ENCODE measurements around the gene GLDC. TPM values are rescaled to one million over a fixed set of nuclear protein-coding genes. Genes with fewer than 3 reads are reported as not detected.

Gene GLDC
- total RNA-seq, 1 donor from 2014 or later: 100 TPM

- no peak overlapping the region for H3K27ac Mint-ChIP-seq
- H3K27me3 ChIP-seq: no peaks in the 10 kb centered on the region
- peaks cover 46% of the 10 kb centered on the region for H3K79me2 ChIP-seq (ENCODE audit: low read depth)
- no peaks in the 10 kb centered on the region for H3K27me3 Mint-ChIP-seq (ENCODE audit: insufficient read depth, low read depth)
- H3K4me1 ChIP-seq: no peaks in the 10 kb centered on the region
- no peaks in the 10 kb centered on the region for H3K9me3 Mint-ChIP-seq
- no peaks in the 10 kb centered on the region for H3K4me1 Mint-ChIP-seq
- TF ChIP-seq EZH2phosphoT487 (IDR thresholded peaks at IDR 0.05) (no peak), CTCF (IDR thresholded peaks at IDR 0.05) (no peak), EZH2 (IDR thresholded peaks at IDR 0.05) (no peak)
- H3F3A ChIP-seq (ENCODE audit: low read depth): no peaks in the 10 kb centered on the region
- no peak for DNase-seq (ENCODE audit: low spot score)
- no peak overlapping the region for H2AFZ ChIP-seq (replicated peaks)
- H3K9me3 ChIP-seq (ENCODE audit: low read depth): no peaks in the 10 kb centered on the region
- H3K4me2 ChIP-seq: no peak overlapping the region
- H3K27ac ChIP-seq: no peak overlapping the region
- H3K4me3 ChIP-seq: no peak overlapping the region
- no peak overlapping the region for H3K4me3 Mint-ChIP-seq
- H4K20me1 ChIP-seq (ENCODE audit: low read depth): peaks cover 15% of the 10 kb centered on the region
- H3K36me3 Mint-ChIP-seq: peaks cover 22% of the 10 kb centered on the region
- no peak overlapping the region for H3K9ac ChIP-seq
- peaks cover 6% of the 10 kb centered on the region for H3K36me3 ChIP-seq
These were observed 156.4 kb downstream of the GLDC start for GRCh38 chr9:6489099-6489498.

GRCh38 chr9:6488395-6488794 lies 157.1 kb downstream of the GLDC start:
- H3K27ac Mint-ChIP-seq: no peak overlapping the region
- Histone ChIP-seq H3K9me3 (ENCODE audit: low read depth) (no peaks in the 10 kb centered on the region), H3K27me3 (no peaks in the 10 kb centered on the region), H3K79me2 (ENCODE audit: low read depth) (peaks cover 46% of the 10 kb centered on the region), H3K4me3 (no peak overlapping the region), H3F3A (ENCODE audit: low read depth) (no peaks in the 10 kb centered on the region), H2AFZ (replicated peaks) (no peak overlapping the region), H3K4me2 (no peak overlapping the region), H3K4me1 (no peaks in the 10 kb centered on the region), H3K27ac (no peak overlapping the region), H4K20me1 (ENCODE audit: low read depth) (peaks cover 15% of the 10 kb centered on the region), H3K9ac (no peak overlapping the region), H3K36me3 (peaks cover 3% of the 10 kb centered on the region)
- H3K27me3 Mint-ChIP-seq (ENCODE audit: insufficient read depth, low read depth): no peaks in the 10 kb centered on the region
- H3K36me3 Mint-ChIP-seq: peaks cover 19% of the 10 kb centered on the region
- DNase-seq (ENCODE audit: low spot score): peak; percentile 27
- no peaks in the 10 kb centered on the region for H3K4me1 Mint-ChIP-seq
- peak; percentile 12 for TF ChIP-seq CTCF (IDR thresholded peaks at IDR 0.05)
- TF ChIP-seq EZH2 (IDR thresholded peaks at IDR 0.05): no peak
- H3K4me3 Mint-ChIP-seq: no peak overlapping the region
- H3K9me3 Mint-ChIP-seq: no peaks in the 10 kb centered on the region

GRCh38 chr9:6484210-6484609 lies 161.3 kb downstream of the GLDC start:
- H3K27me3 ChIP-seq: no peaks in the 10 kb centered on the region
- no peak overlapping the region for H3K4me2 ChIP-seq
- H3K9me3 ChIP-seq (ENCODE audit: low read depth): no peaks in the 10 kb centered on the region
- Mint-ChIP-seq H3K27me3 (ENCODE audit: insufficient read depth, low read depth) (no peaks in the 10 kb centered on the region), H3K27ac (no peak overlapping the region), H3K4me3 (no peak overlapping the region), H3K36me3 (peaks cover 17% of the 10 kb centered on the region), H3K9me3 (no peaks in the 10 kb centered on the region), H3K4me1 (no peaks in the 10 kb centered on the region)
- H2AFZ ChIP-seq (replicated peaks): no peak overlapping the region
- no peak for TF ChIP-seq CTCF (IDR thresholded peaks at IDR 0.05)
- no peaks in the 10 kb centered on the region for H3K4me1 ChIP-seq
- H3K9ac ChIP-seq: no peak overlapping the region
- H3K4me3 ChIP-seq: no peak overlapping the region
- H4K20me1 ChIP-seq (ENCODE audit: low read depth): no peaks in the 10 kb centered on the region
- peak; percentile 3 for DNase-seq (ENCODE audit: low spot score)
- no peak overlapping the region for H3K27ac ChIP-seq
- H3K36me3 ChIP-seq: peaks cover 12% of the 10 kb centered on the region
- peaks cover 7% of the 10 kb centered on the region for H3K79me2 ChIP-seq (ENCODE audit: low read depth)
- peaks cover 6% of the 10 kb centered on the region for H3F3A ChIP-seq (ENCODE audit: low read depth)

Small RNAs within 50 kb of the gene (small RNA-seq; reads per million reads assigned to genes)
- not detected for gene RN7SL123P
- gene RN7SL25P: not detected

Other genes starting within 250 kb of the GLDC start
- gene UHRF2, start 232.5 kb downstream of the GLDC start, total RNA-seq (ENCODE audit: low replicate concordance): 87.1 and 114 TPM in 2 replicates
- 11.1 TPM in 2 replicates for gene KDM4C, start 112.2 kb upstream of the GLDC start, total RNA-seq (ENCODE audit: low replicate concordance)

Measured in neural progenitor cell (in vitro differentiated cells).